Mesenchymal stem cell (in vitro differentiated cells and primary cell): Measurements from ENCODE around the gene TMEM183A.
"Not testable (repeated sequence)": the region's sequence is repeated elsewhere in the genome, so short reads cannot be mapped to it uniquely, and the experiment has no call there.

Experiments used
- DNase-seq: peaks from one replicate; pipeline ENCODE4 v3.0.0-alpha.2; 2013
- H2AFZ ChIP-seq: one replicate; pipeline ENCODE4 v1.6.1; 2013; ENCODE audit warnings: low read depth, mild to moderate bottlenecking, control low read depth, inconsistent platforms, low read length, moderate library complexity
- H2AK5ac ChIP-seq: 2 replicates; pipeline ENCODE4 v1.6.1; 2013; ENCODE audit warnings: low read length, moderate library complexity, mild to moderate bottlenecking, inconsistent platforms; ENCODE audit not compliant: severe bottlenecking
- H2BK120ac ChIP-seq: one replicate; pipeline ENCODE4 v1.6.1; 2013; ENCODE audit warnings: low read depth, mild to moderate bottlenecking, inconsistent platforms, low read length, moderate library complexity
- H2BK12ac ChIP-seq, 2 experiments: one replicate each; pipeline ENCODE4 v1.6.1; 2013; ENCODE audit warnings: inconsistent platforms in 2 of 2, low read length in 2 of 2, mild to moderate bottlenecking in 2 of 2, moderate library complexity in 2 of 2, control low read depth in 1 of 2
- H2BK15ac ChIP-seq: one replicate; pipeline ENCODE4 v1.6.1; 2013; ENCODE audit warnings: mild to moderate bottlenecking, low read depth, inconsistent platforms; ENCODE audit not compliant: poor library complexity, severe bottlenecking
- H2BK5ac ChIP-seq: 2 replicates; pipeline ENCODE4 v1.6.1; 2013; ENCODE audit warnings: low read depth, mild to moderate bottlenecking, low read length, control low read depth, inconsistent platforms; ENCODE audit not compliant: poor library complexity, severe bottlenecking
- H3K14ac ChIP-seq, 2 experiments: one replicate each; pipeline ENCODE4 v1.6.1; 2013; ENCODE audit warnings: inconsistent platforms in 2 of 2, low read length in 2 of 2, control low read depth in 1 of 2, mild to moderate bottlenecking in 1 of 2, moderate library complexity in 1 of 2
- H3K18ac ChIP-seq, 2 experiments: one replicate each; pipeline ENCODE4 v1.6.1; 2013; ENCODE audit warnings: inconsistent platforms in 2 of 2, low read length in 2 of 2, control low read depth in 1 of 2, low read depth in 1 of 2, mild to moderate bottlenecking in 1 of 2
- H3K23ac ChIP-seq, 2 experiments: one replicate each; pipeline ENCODE4 v1.6.1; 2013; ENCODE audit warnings: inconsistent platforms in 2 of 2, low read length in 2 of 2, mild to moderate bottlenecking in 2 of 2, moderate library complexity in 2 of 2, control low read depth in 1 of 2
- H3K27ac ChIP-seq: 2 replicates; pipeline ENCODE4 v1.5.1; 2013; ENCODE audit warnings: mild to moderate bottlenecking, moderate library complexity, low read length, control low read depth, inconsistent platforms; ENCODE audit not compliant: poor library complexity, severe bottlenecking
- H3K27me3 ChIP-seq, 2 experiments: 2 replicates each; pipeline versions ENCODE4 v1.6.1 to v1.7.0; 2013; ENCODE audit warnings: low read length in 2 of 2, mild to moderate bottlenecking in 2 of 2, moderate library complexity in 2 of 2, control low read depth in 1 of 2, inconsistent platforms in 1 of 2; ENCODE audit not compliant: control insufficient read depth in 1 of 2, insufficient read depth in 1 of 2
- H3K36me3 ChIP-seq, 2 experiments: 2 replicates each; pipeline versions ENCODE4 v1.6.1 to v1.7.0; 2013; ENCODE audit warnings: low read length in 2 of 2, control low read depth in 1 of 2, inconsistent platforms in 1 of 2, low read depth in 1 of 2, mild to moderate bottlenecking in 1 of 2; ENCODE audit not compliant: insufficient read depth in 2 of 2, control insufficient read depth in 1 of 2
- H3K4ac ChIP-seq, 2 experiments: one replicate each; pipeline ENCODE4 v1.6.1; 2013; ENCODE audit warnings: inconsistent platforms in 2 of 2, low read length in 2 of 2, mild to moderate bottlenecking in 2 of 2, moderate library complexity in 2 of 2, control low read depth in 1 of 2, low read depth in 1 of 2
- H3K4me1 ChIP-seq: 2 replicates; pipeline ENCODE4 v1.6.1; 2013; ENCODE audit warnings: low read depth, low read length, control low read depth; ENCODE audit not compliant: control insufficient read depth, insufficient read depth
- H3K4me2 ChIP-seq: 2 replicates; pipeline ENCODE4 v1.6.1; 2013; ENCODE audit warnings: low read length, mild to moderate bottlenecking, inconsistent platforms; ENCODE audit not compliant: poor library complexity, severe bottlenecking
- H3K4me3 ChIP-seq, 2 experiments: 2 replicates each; pipeline versions ENCODE4 v1.5.1 to v1.7.0; 2013; ENCODE audit warnings: low read length in 2 of 2, mild to moderate bottlenecking in 2 of 2, control low read depth in 1 of 2, low read depth in 1 of 2; ENCODE audit not compliant: insufficient read depth in 1 of 2
- H3K79me1 ChIP-seq: replicated peaks from 2 replicates; pipeline ENCODE4 v1.6.1; 2013; ENCODE audit warnings: mild to moderate bottlenecking, control low read depth, low read length, inconsistent platforms; ENCODE audit not compliant: poor library complexity, severe bottlenecking
- H3K9ac ChIP-seq: 2 replicates; pipeline ENCODE4 v1.7.0; 2013; ENCODE audit warnings: mild to moderate bottlenecking, low read length, moderate library complexity
- H3K9me3 ChIP-seq: 2 replicates; pipeline ENCODE4 v1.7.0; 2013; ENCODE audit warnings: mild to moderate bottlenecking, low read length; ENCODE audit not compliant: control insufficient read depth
- H4K8ac ChIP-seq: one replicate; pipeline ENCODE4 v1.6.1; 2013; ENCODE audit warnings: inconsistent platforms, mild to moderate bottlenecking, low read length, moderate library complexity
- H4K91ac ChIP-seq: one replicate; pipeline ENCODE4 v1.6.1; 2013; ENCODE audit warnings: mild to moderate bottlenecking, low read length, inconsistent platforms
- WGBS: methylation state at CpG from one replicate; pipeline ENCODE4 v1.1.7; 2013; ENCODE audit warnings: mixed read lengths; 5-methylcytosine and 5-hydroxymethylcytosine counted together

The TMEM183A gene

DNA sequence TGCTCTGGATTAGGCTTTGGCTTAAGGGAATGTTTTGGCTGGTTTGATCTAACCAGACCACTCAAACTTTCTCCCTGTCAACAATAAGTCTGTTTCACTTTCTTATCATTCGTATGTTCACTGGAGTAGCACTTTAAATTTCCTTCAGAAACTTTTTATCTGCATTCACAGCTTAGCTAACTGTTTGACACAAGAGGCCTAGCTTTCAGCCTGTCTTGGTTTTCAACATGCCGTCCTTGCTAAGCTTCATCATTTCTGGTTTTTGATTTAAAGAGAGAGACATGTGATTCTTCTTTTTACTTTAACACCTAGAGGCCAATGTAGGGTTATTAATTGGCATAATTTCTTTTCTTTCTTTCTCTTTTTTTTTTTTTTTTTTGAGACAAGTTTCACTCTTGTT, 25.2 kb upstream of the TMEM183A start:
- H3K4me2 ChIP-seq = no peak overlapping the region
- WGBS = 92% methylated on average over 2 of the region's 2 CpGs

DNA sequence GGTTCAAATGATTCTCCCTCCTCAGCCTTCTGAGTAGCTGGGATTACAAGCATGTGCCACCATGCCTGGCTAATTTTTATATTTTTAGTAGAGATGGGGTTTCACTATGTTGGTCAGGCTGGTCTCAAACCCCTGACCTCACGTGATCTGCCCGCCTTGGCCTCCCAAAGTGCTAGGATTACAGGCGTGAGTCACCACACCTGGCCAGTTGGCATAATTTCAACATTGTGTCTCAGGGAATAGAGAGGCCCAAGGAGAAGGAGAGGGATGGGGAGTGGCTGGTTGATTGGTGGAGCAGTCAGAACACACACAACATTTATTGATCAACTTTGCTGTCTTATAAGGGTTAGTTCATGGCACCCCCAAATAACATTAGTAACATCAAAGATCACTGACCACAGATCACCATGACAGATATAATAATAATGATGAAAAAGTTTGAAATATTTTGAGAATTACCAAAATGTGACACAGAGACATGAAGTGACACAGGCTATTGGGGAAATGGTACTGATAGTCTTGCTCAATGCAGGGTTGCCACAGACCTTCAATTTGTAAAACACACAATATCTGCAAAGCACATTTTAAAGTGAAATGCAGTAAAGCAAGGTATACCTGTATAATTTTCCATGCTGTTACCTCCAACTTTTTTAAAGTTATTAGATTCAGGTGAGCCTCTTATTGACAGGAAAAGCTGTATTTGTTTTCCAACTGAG, 24.3 kb upstream of the TMEM183A start:
- Histone ChIP-seq H2BK5ac (no peak overlapping the region), H2BK12ac (no peak overlapping the region), H3K14ac (no peak overlapping the region), H3K9me3 (no peaks in the 10 kb centered on the region), H3K79me1 (no peaks in the 10 kb centered on the region), H3K4me1 (no peaks in the 10 kb centered on the region), H3K4me2 (no peak overlapping the region), H3K27me3 (peaks cover 37 to 45% of the 10 kb centered on the region in 2 experiments), H2BK15ac (no peak overlapping the region), H3K27ac (no peak overlapping the region), H3K9ac (no peak overlapping the region), H3K4me3 (no peak overlapping the region), H4K91ac (no peak overlapping the region), H3K18ac (no peak overlapping the region), H3K23ac (no peak overlapping the region), H2AK5ac (no peak overlapping the region), H2AFZ (no peak overlapping the region), H2BK120ac (no peak overlapping the region), H3K4ac (no peak overlapping the region), H3K36me3 (no peaks in the 10 kb centered on the region), H4K8ac (no peak overlapping the region)
- WGBS = 96% methylated on average over 3 of the region's 3 CpGs
- DNase-seq = no peak

More for the DNA sequence above, 25.2 kb upstream of the TMEM183A start:
- no peaks in the 10 kb centered on the region for H3K4me1 ChIP-seq
- H3K14ac ChIP-seq = no peak overlapping the region
- H3K4me3 ChIP-seq = no peak overlapping the region
- peaks cover 39 to 45% of the 10 kb centered on the region in 2 experiments for H3K27me3 ChIP-seq
- H3K9me3 ChIP-seq = no peaks in the 10 kb centered on the region
- no peak overlapping the region for H3K9ac ChIP-seq
- H3K23ac ChIP-seq = no peak overlapping the region
- no peak for DNase-seq
- no peak overlapping the region for H3K27ac ChIP-seq
- no peak overlapping the region for H2BK15ac ChIP-seq
- no peaks in the 10 kb centered on the region for H3K36me3 ChIP-seq
- no peak overlapping the region for H4K91ac ChIP-seq
- no peak overlapping the region for H3K4ac ChIP-seq
- no peak overlapping the region for H2AK5ac ChIP-seq
- no peak overlapping the region for H2AFZ ChIP-seq
- H2BK5ac ChIP-seq = no peak overlapping the region
- H2BK12ac ChIP-seq = no peak overlapping the region
- no peaks in the 10 kb centered on the region for H3K79me1 ChIP-seq
- H3K18ac ChIP-seq = no peak overlapping the region
- no peak overlapping the region for H4K8ac ChIP-seq
- no peak overlapping the region for H2BK120ac ChIP-seq

DNA sequence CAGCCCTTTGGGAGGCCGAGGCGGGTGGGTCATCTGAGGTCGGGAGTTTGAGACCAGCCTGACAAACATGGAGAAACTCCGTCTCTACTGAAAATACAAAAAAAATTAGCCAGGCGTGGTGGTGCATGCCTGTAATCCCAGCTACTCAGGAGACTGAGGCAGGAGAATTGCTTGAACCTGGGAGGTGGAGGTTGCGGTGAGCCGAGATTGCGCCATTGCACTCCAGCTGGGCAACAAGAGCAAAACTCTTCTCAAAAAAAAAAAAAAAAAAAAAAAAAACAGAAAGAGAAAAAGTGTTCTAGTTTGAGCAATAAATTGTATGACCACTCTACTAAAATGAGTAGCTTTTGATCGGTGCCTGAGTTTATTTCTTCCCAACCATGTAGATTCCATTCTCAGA, 21.1 kb upstream of the TMEM183A start:
- WGBS = 81% methylated on average over 6 of the region's 9 CpGs
- not testable (repeated sequence) for H3K27ac ChIP-seq

DNA sequence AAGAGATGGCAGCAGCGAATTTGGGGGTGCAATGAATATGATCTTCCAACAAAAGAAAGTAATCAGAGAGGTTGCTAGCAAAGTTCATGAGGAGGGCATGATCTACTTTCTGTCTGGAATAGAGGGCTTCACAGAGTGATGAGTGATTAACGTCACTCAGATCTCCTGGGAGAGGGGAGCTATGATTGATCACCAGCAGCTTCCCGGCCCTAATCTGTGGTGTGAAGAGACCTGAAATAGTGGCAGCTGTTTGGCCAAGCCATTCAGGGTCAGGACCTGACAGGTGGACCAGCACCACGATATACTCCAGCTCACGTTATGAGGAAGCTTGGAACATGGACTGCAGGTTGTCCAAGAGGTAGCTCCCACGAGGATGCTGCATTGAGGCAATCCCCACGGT, 19.9 kb upstream of the TMEM183A start:
- Histone ChIP-seq H3K14ac (no peak overlapping the region), H2BK15ac (no peak overlapping the region), H3K4ac (no peak overlapping the region), H2BK120ac (no peak overlapping the region), H3K79me1 (no peaks in the 10 kb centered on the region), H4K91ac (no peak overlapping the region), H3K27me3 (peaks cover 45 to 59% of the 10 kb centered on the region in 2 experiments), H3K4me3 (no peak overlapping the region), H2AFZ (no peak overlapping the region), H3K9me3 (peaks cover 8% of the 10 kb centered on the region), H3K4me1 (no peaks in the 10 kb centered on the region), H3K18ac (no peak overlapping the region), H2BK5ac (no peak overlapping the region), H3K36me3 (no peaks in the 10 kb centered on the region), H3K4me2 (no peak overlapping the region), H3K9ac (no peak overlapping the region), H3K23ac (no peak overlapping the region), H2AK5ac (no peak overlapping the region), H3K27ac (no peak overlapping the region), H2BK12ac (no peak overlapping the region), H4K8ac (no peak overlapping the region)
- DNase-seq = no peak
- WGBS = 76% methylated on average over 7 of the region's 7 CpGs

More for the DNA sequence above, 21.1 kb upstream of the TMEM183A start:
- H3K36me3 ChIP-seq, H3K9ac ChIP-seq, H3K4me1 ChIP-seq, H3K79me1 ChIP-seq, H2BK5ac ChIP-seq, H2AK5ac ChIP-seq, H3K14ac ChIP-seq, DNase-seq, H3K18ac ChIP-seq, H3K4me2 ChIP-seq, H3K23ac ChIP-seq, H3K9me3 ChIP-seq, H2AFZ ChIP-seq, H2BK120ac ChIP-seq, H4K8ac ChIP-seq, H3K4me3 ChIP-seq, H4K91ac ChIP-seq, H3K4ac ChIP-seq, H2BK12ac ChIP-seq, H2BK15ac ChIP-seq: not testable (repeated sequence)
- H3K27me3 ChIP-seq = peaks cover 34 to 49% of the 10 kb centered on the region in 2 experiments
